OCI-LY7 (cell line): ENCODE data around the gene RPP25L. TPM values are rescaled to one million over a fixed set of nuclear protein-coding genes. Genes with fewer than 3 reads are reported as not detected.

Experiments used
- BruUV-seq: library from RNA; stranded (reverse); fragments of 400-500 nt; replicated peaks from 2 replicates; lab custom pipeline; 2021; lab: Mats Ljungman, UMichigan
- CTCF ChIA-PET: fragments of 300-600 bp; sonication (Branson Sonifier 250); formaldehyde crosslinking; loops from one replicate; lab custom pipeline; 2022; ENCODE audit warnings: antibody characterized with exemption; ENCODE audit not compliant: unreplicated experiment; lab: Charles Lee
- POLR2A ChIA-PET: fragments of 300-600 bp; sonication (Branson Sonifier 250); formaldehyde crosslinking; loops from one replicate; lab custom pipeline; 2022; ENCODE audit warnings: antibody characterized with exemption; lab: Charles Lee
- DNase-seq: peaks from one replicate; pipeline ENCODE4 v3.0.0-alpha.2; 2015; ENCODE audit warnings: low spot score
- H2AFZ ChIP-seq: fragments of 200-600 bp; sonication (generic), shearing (Covaris generic); 2 replicates; pipeline ENCODE4 v1.6.1; 2014; ENCODE audit warnings: mild to moderate bottlenecking, antibody characterized with exemption, low read length, moderate library complexity
- H3K27ac ChIP-seq: fragments of 200-600 bp; sonication (generic); 2 replicates; pipeline ENCODE4 v1.5.1; 2014; ENCODE audit warnings: mixed run types, low read depth, mild to moderate bottlenecking, moderate library complexity, low read length, inconsistent platforms; ENCODE audit not compliant: poor library complexity, severe bottlenecking
- H3K36me3 ChIP-seq: fragments of 200-600 bp; sonication (generic); 2 replicates; pipeline ENCODE4 v1.6.1; 2014; ENCODE audit warnings: mild to moderate bottlenecking, antibody characterized with exemption, low read length, moderate library complexity, mixed read lengths; ENCODE audit not compliant: insufficient read depth
- H3K4me1 ChIP-seq: fragments of 200-600 bp; sonication (generic); 2 replicates; pipeline ENCODE4 v1.5.1; 2014; ENCODE audit warnings: mild to moderate bottlenecking, low read length; ENCODE audit not compliant: insufficient read depth, poor library complexity, severe bottlenecking
- H3K4me2 ChIP-seq: fragments of 200-600 bp; sonication (generic); 2 replicates; pipeline ENCODE4 v1.6.1; 2014; ENCODE audit warnings: mild to moderate bottlenecking, low read length
- H3K4me3 ChIP-seq: fragments of 200-600 bp; sonication (generic); 2 replicates; pipeline ENCODE4 v1.5.1; 2014; ENCODE audit warnings: mild to moderate bottlenecking, low read depth, low read length; ENCODE audit not compliant: poor library complexity, severe bottlenecking
- H3K79me2 ChIP-seq: fragments of 200-600 bp; sonication (generic); 2 replicates; pipeline ENCODE4 v1.6.1; 2016; ENCODE audit warnings: low read depth, mild to moderate bottlenecking, low read length, moderate library complexity, mixed read lengths; ENCODE audit not compliant: insufficient read depth
- H3K9me2 ChIP-seq: fragments of 200-600 bp; sonication (generic); 2 replicates; pipeline ENCODE4 v1.6.1; 2016; ENCODE audit warnings: mild to moderate bottlenecking, low read length, mixed read lengths; ENCODE audit not compliant: insufficient read depth
- H3K9me3 ChIP-seq: fragments of 200-600 bp; sonication (generic); 2 replicates; pipeline ENCODE4 v1.6.1; 2014; ENCODE audit warnings: mild to moderate bottlenecking, mixed run types, low read length, mixed read lengths
- H4K20me1 ChIP-seq: fragments of 200-600 bp; sonication (generic); 2 replicates; pipeline ENCODE4 v1.6.1; 2014; ENCODE audit warnings: mild to moderate bottlenecking, antibody characterized with exemption, low read length, moderate library complexity, mixed read lengths; ENCODE audit not compliant: insufficient read depth
- EZH2phosphoT487 ChIP-seq: fragments of 200-600 bp; sonication (generic); IDR thresholded peaks from 2 replicates; pipeline ENCODE4 v1.6.1; 2018; ENCODE audit warnings: low read depth, borderline replicate concordance, mild to moderate bottlenecking, mixed run types, antibody characterized with exemption, low read length, moderate library complexity, mixed read lengths
- intact Hi-C: fragments of 100-400 bp; cut with micrococcal nuclease; formaldehyde crosslinking; loops from one replicate; pipeline ENCODE4 v1.10.0; 2022; ENCODE audit not compliant: unreplicated experiment
- total RNA-seq, 2 experiments: library from RNA; depleted of rRNA in 1 of 2; stranded (reverse); fragments of >200 nt in 1 of 2; shearing (Covaris generic) in 1 of 2; gene quantifications; 2 replicates each; pipeline ENCODE4 v1.2.3, GENCODE V29; 2014 to 2022
- TF ChIP-seq, protein P1 (sequence below): fragments of 200-600 bp; sonication (generic); conservative IDR thresholded peaks from 2 replicates; pipeline ENCODE4 v1.5.1; 2014; ENCODE audit warnings: mild to moderate bottlenecking, antibody characterized with exemption, low read length, moderate library complexity, mixed read lengths

Gene RPP25L
- total RNA-seq, 2 experiments from 2014 or later = 33.7 to 40.3 TPM

DNA sequence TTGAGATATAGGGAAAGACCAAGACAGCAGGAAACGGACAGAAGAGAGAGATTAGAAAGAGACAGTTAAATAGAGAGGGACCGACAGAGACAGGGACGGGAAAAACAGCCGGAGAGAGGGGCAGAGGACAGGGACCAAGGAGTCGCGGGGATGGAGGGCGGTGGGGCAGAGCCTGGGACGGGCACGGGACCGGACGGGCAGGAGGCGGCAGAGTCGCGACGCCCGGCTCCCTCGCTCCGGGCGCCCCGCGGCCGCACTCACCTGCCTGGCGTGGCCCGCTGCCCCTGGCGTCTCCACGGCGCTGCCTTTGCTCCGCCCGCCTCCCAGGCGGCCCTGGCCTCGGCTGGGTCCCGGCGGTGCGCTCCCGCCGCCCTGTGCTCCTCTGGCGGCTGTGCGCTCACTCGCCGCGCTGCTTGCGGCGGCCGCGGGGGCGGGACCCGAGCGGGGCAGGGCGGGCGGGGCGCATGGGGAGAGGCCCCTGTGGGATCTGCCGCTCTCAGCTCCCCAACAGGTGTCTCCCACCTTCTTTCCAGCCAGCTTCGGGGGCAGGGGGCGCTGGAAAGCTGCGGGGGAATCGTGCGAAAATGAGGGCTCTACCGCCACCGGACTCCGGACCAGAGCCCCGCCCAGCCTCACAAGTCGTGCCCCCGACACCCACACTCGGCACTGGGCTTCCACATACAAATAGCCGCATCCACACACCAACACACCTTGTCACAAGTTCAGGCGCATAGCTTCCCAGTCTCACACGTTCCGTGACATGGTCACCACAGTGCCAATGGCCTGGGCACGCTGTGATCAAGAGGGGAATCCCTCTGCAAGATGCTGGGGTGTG, 17.0 kb upstream of the RPP25L start, which contains the start of gene ARID3C:
ARID3C (minus strand) TSS at position 411 of the 835 bp plus-strand sequence. CDS start 1,052 bp downstream, outside the sequence.
- POLR2A ChIA-PET = interaction anchor here (1.2 to 1.4 kb wide), 2 partner anchors 9 to 17 kb away, joined by 3 read pairs; partner anchors contain the start of genes DCTN3 and GALT
- H3K79me2 ChIP-seq = no peaks in the 10 kb centered on the region
- no peak within 1 kb of the TSS for H3K4me2 ChIP-seq
- no peak within 1 kb of the TSS for H2AFZ ChIP-seq
- no peak for DNase-seq
- H3K9me2 ChIP-seq = no peaks in the 10 kb centered on the region
- H3K4me3 ChIP-seq = no peak within 1 kb of the TSS
- H3K36me3 ChIP-seq = no peaks in the 10 kb centered on the region
- CTCF ChIA-PET = no interaction called here
- BruUV-seq = no TSS peak
- no peaks in the 10 kb centered on the region for H3K9me3 ChIP-seq
- no peaks in the 10 kb centered on the region for H3K4me1 ChIP-seq
- TF ChIP-seq EZH2phosphoT487 = no peak
- TF ChIP-seq, protein P1, sequence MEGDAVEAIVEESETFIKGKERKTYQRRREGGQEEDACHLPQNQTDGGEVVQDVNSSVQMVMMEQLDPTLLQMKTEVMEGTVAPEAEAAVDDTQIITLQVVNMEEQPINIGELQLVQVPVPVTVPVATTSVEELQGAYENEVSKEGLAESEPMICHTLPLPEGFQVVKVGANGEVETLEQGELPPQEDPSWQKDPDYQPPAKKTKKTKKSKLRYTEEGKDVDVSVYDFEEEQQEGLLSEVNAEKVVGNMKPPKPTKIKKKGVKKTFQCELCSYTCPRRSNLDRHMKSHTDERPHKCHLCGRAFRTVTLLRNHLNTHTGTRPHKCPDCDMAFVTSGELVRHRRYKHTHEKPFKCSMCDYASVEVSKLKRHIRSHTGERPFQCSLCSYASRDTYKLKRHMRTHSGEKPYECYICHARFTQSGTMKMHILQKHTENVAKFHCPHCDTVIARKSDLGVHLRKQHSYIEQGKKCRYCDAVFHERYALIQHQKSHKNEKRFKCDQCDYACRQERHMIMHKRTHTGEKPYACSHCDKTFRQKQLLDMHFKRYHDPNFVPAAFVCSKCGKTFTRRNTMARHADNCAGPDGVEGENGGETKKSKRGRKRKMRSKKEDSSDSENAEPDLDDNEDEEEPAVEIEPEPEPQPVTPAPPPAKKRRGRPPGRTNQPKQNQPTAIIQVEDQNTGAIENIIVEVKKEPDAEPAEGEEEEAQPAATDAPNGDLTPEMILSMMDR = no peak
- H4K20me1 ChIP-seq = 0 out of 2 replicates have a peak, but pooled peaks cover 5% of the 10 kb centered on the region
- intact Hi-C loops = no loop called here
- H3K27ac ChIP-seq = no peak within 1 kb of the TSS

DNA sequence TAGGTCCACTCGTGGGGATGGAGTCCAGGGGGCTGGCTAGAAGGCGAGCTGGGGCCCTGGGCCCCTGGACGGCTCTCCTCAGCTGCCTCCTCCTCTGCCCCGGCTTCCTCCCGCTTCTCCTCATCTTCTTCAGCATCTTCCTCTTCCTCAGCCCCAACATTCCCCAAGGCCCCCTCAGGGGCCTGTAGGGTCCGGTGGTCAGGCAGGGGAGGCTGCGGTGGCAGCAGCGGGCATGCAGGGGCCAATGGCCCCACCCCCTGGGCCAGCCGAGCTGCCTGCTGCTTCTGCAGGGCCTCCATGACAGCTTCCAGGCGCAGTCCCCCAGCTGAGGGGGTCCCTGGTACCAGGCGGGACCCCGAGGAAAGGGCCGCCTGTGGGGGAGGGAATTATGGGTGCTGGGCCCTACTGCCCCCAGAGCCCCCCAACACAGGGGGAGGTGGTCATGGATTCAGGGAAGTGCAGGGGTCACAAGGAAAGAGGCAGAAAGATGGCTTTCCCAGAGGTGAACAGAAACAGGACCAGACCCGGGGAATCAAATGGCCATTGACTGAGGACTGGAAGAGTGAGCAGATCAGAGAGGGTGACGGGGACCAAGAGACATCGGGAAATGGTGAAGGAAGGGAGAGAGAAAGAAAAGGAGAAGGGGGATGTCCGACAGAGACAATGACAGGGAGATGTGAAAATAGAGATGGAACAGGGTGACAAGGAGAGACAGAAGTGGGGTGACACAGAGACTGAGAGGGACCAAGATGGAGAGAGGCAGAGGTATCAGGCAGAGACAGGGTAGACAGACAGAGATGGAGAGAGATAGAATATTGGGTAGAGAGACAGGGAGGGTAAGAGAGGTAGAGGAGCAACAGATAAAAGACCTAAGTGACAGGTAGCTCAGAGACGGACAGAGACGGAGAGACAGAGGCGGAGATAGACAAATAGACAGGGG, 16.1 kb upstream of the RPP25L start:
- intact Hi-C loops = no loop called here
- TF ChIP-seq, protein P1 = no peak
- no peak; the same call in 1 of the 2 replicates for TF ChIP-seq EZH2phosphoT487
- no peaks in the 10 kb centered on the region for H3K36me3 ChIP-seq
- BruUV-seq = no TSS peak
- H2AFZ ChIP-seq = no peak overlapping the region
- POLR2A ChIA-PET = interaction anchor here (1.4 kb wide), 1 partner anchor 8 kb away, joined by 3 read pairs; the partner anchor contains the start of gene DCTN3
- H3K4me1 ChIP-seq = no peaks in the 10 kb centered on the region
- no peak for DNase-seq
- H4K20me1 ChIP-seq = 0 out of 2 replicates have a peak, but pooled peaks cover 5% of the 10 kb centered on the region
- H3K4me2 ChIP-seq = no peak overlapping the region
- no peak overlapping the region for H3K27ac ChIP-seq
- H3K79me2 ChIP-seq = no peaks in the 10 kb centered on the region
- no peaks in the 10 kb centered on the region for H3K9me3 ChIP-seq
- H3K4me3 ChIP-seq = no peak overlapping the region
- H3K9me2 ChIP-seq = no peaks in the 10 kb centered on the region
- CTCF ChIA-PET = no interaction called here
